GM23248 (cell line): ENCODE results near the gene FUT8.

Experiments
- EZH2 ChIP-seq: fragments of 200-600 bp; sonication (generic); IDR thresholded peaks from 2 replicates; pipeline ENCODE4 v1.6.1; 2018; ENCODE audit warnings: antibody characterized with exemption, mild to moderate bottlenecking; ENCODE audit not compliant: insufficient read depth, poor library complexity, severe bottlenecking
- EZH2phosphoT487 ChIP-seq: fragments of 200-600 bp; sonication (generic); IDR thresholded peaks from 2 replicates; pipeline ENCODE4 v1.6.1; 2018; ENCODE audit warnings: antibody characterized with exemption, moderate library complexity, mild to moderate bottlenecking, low read depth; ENCODE audit not compliant: insufficient read depth

DNA sequence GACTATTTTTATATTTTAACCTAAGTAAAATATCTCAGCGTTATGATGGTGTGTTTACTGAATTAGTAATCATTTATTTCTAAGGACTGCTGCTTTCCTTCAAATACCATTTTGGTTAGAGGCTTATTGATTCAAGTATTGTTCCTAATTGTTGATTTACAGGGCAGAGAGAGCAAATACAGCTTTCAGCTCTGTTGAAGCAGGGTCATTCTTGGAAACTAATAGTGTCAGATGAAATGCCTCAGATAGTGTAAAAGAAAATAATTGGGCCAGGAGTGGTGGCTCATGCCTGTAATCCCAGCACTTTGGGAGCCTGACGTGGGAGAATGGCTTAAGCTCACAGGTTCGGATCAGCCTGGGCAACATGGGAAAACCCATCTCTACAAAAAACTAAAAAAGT, 249.3 kb downstream of the FUT8 start:
- TF ChIP-seq EZH2 (no peak), EZH2phosphoT487 (no peak)
